ENCODE results near the gene TBX10. TPM values are rescaled to one million over a fixed set of nuclear protein-coding genes. Genes with fewer than 3 reads are reported as not detected.

The TBX10 gene
- total and polyA plus RNA-seq, 2 experiments from 2014 or later, result not detected

DNA sequence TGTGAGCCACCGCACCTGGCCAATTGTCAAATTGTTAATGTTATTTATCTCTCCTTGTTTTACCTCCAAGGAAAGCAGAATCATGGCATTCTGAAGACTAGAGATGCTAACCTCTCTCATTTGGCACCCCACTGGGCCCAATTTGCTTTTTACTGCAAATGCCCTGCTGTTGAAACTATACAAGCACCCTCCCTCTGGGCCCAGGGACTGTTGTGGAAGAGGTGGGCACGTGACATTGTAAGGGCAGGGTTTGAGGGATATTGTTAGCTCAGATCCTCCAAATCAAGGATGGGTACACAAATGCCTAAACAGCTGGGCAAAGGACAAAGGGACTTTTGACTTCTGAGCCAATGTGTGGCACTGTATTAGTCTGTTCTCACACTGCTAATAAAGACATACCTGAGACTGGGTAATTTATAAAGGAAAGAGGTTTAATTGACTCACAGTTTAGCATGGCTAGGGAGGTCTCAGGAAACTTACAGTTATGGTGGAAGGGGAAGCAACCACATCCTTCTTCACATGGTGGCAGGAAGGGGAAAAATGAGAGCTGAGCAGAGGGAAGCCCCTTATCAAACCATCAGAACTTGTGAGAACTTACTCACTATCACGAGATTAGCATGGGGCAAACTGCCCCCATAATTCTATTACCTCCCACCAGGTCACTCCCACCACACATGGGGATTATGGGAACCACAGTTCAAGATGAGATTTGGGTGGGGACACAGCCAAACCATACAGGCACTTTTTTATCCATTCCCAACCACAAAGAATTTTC, 41.3 kb upstream of the TBX10 start:
- Histone ChIP-seq H3K36me3 (ENCODE audit: low read depth) (no peaks in the 10 kb centered on the region), H3K9me2 (ENCODE audit: insufficient read depth) (no peaks in the 10 kb centered on the region), H3K9ac (no peak overlapping the region), H3K79me2 (ENCODE audit: insufficient read depth) (no peaks in the 10 kb centered on the region), H3K27ac (no peak overlapping the region), H3F3A (ENCODE audit: insufficient read depth) (no peaks in the 10 kb centered on the region), H2AFZ (no peak overlapping the region), H3K4me2 (ENCODE audit: unreplicated experiment) (no peak overlapping the region), H4K20me1 (ENCODE audit: insufficient read depth) (no peaks in the 10 kb centered on the region), H3K4me1 (ENCODE audit: insufficient read depth) (no peaks in the 10 kb centered on the region), H3K27me3 (replicated peaks; ENCODE audit: insufficient read depth) (peaks cover 37% of the 10 kb centered on the region), H3K9me3 (ENCODE audit: low read depth) (no peaks in the 10 kb centered on the region), H3K4me3 (no peak overlapping the region)
- TF ChIP-seq EZH2 (IDR thresholded peaks at IDR 0.05; ENCODE audit: insufficient read depth, poor library complexity, severe bottlenecking) (no peak), EZH2phosphoT487 (IDR thresholded peaks at IDR 0.05; ENCODE audit: insufficient read depth, low read depth) (no peak)
- WGBS, 2 experiments (ENCODE audit: low coverage in 1 of 2, low lambda C conversion rate in 2 of 2, missing lambda C conversion rate in 2 of 2), result 34 to 40% methylated on average over 3 of the region's 3 CpGs
- in situ Hi-C loops (cut with MboI), result no loop called here
- DNase-seq, result no peak

DNA sequence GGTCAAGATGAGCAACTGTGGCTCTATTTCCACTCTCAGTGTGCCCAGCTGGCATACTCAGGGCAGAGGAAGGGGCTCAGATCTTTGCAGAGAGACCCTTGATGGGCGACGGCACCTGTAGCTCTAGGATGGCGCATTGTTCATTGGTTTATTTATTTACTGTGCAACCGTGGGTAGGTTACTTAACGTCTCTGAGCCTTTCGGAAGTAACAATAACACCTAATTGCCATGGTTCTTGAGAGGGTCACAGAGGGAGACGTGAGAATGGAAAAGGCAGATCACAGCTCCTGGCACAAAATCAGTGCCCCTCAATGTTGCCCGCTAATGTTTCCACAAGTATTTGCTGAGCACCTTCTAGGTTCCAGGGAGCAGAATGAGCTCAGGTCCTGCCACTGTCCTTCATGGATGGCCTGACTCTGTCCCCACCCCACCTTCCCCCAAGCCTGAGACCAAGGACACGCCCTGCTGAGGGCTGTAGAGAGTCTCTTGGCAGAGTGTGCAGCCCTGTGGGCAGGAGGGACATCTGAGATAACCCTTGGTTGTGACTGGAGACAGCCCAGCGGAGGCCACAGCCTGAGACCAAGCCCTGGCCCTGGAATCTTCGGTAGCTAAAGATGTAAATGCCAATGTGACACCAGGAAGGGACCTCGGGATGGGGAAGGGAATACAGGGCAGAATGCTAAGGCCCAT, 35.6 kb upstream of the TBX10 start:
- no peak overlapping the region for H3K9ac ChIP-seq
- no peaks in the 10 kb centered on the region for H4K20me1 ChIP-seq (ENCODE audit: insufficient read depth)
- H3K9me2 ChIP-seq (ENCODE audit: insufficient read depth), result no peaks in the 10 kb centered on the region
- H3K4me1 ChIP-seq (ENCODE audit: insufficient read depth), result no peaks in the 10 kb centered on the region
- H3K27me3 ChIP-seq (replicated peaks; ENCODE audit: insufficient read depth), result peaks cover 24% of the 10 kb centered on the region
- H3K79me2 ChIP-seq (ENCODE audit: insufficient read depth), result no peaks in the 10 kb centered on the region
- H3K4me3 ChIP-seq, result no peak overlapping the region
- H3K27ac ChIP-seq, result no peak overlapping the region
- no peak overlapping the region for H2AFZ ChIP-seq
- H3K4me2 ChIP-seq (ENCODE audit: unreplicated experiment), result no peak overlapping the region
- TF ChIP-seq EZH2phosphoT487 (IDR thresholded peaks at IDR 0.05; ENCODE audit: insufficient read depth, low read depth), result no peak
- TF ChIP-seq EZH2 (IDR thresholded peaks at IDR 0.05; ENCODE audit: insufficient read depth, poor library complexity, severe bottlenecking), result no peak
- no peak for DNase-seq
- H3F3A ChIP-seq (ENCODE audit: insufficient read depth), result no peaks in the 10 kb centered on the region
- in situ Hi-C loops (cut with MboI), result no loop called here
- H3K36me3 ChIP-seq (ENCODE audit: low read depth), result no peaks in the 10 kb centered on the region
- 67 to 68% methylated on average over 12 of the region's 12 CpGs for WGBS, 2 experiments (ENCODE audit: low coverage in 1 of 2, low lambda C conversion rate in 2 of 2, missing lambda C conversion rate in 2 of 2)
- no peaks in the 10 kb centered on the region for H3K9me3 ChIP-seq (ENCODE audit: low read depth)

DNA sequence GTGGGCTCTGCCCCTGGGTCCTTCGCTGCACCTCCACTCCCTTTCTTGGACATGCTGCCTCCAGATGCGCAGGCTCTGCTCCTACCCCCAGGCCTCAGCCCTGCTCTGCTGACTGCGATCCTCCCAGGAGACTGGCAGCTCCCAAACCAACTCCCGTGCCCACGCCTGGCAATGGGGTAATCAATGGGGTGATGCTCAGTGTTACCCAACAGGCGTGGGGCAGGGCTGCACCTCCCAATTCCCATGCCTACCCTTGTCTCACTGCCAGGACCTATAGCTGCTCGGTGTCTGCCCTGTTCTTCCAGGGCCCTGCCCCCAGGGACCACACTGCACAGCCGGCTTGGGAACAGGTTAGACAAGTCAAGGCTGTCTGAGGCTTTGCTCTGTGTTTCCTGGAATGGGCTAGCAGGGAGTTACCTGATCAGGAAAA, 34.9 kb upstream of the TBX10 start, which contains the start of gene ALDH3B2:
Gene ALDH3B2, minus strand, starts transcription at position 182 of the 430 bp plus-strand sequence. CDS start 7,688 bp downstream, outside the sequence.
- Histone ChIP-seq H3K9me3 (ENCODE audit: low read depth) (no peaks in the 10 kb centered on the region), H3F3A (ENCODE audit: insufficient read depth) (no peaks in the 10 kb centered on the region), H3K27me3 (replicated peaks; ENCODE audit: insufficient read depth) (peaks cover 19% of the 10 kb centered on the region), H3K4me1 (ENCODE audit: insufficient read depth) (no peaks in the 10 kb centered on the region), H3K79me2 (ENCODE audit: insufficient read depth) (no peaks in the 10 kb centered on the region), H3K36me3 (ENCODE audit: low read depth) (no peaks in the 10 kb centered on the region), H3K4me2 (ENCODE audit: unreplicated experiment) (no peak within 1 kb of the TSS), H3K27ac (no peak within 1 kb of the TSS), H3K9ac (no peak within 1 kb of the TSS), H2AFZ (no peak within 1 kb of the TSS), H3K4me3 (no peak within 1 kb of the TSS), H4K20me1 (ENCODE audit: insufficient read depth) (no peaks in the 10 kb centered on the region), H3K9me2 (ENCODE audit: insufficient read depth) (no peaks in the 10 kb centered on the region)
- in situ Hi-C loops (cut with MboI), result no loop called here
- WGBS, 2 experiments (ENCODE audit: low coverage in 1 of 2, low lambda C conversion rate in 2 of 2, missing lambda C conversion rate in 2 of 2), result 29 to 36% methylated on average over 8 of the region's 8 CpGs
- DNase-seq, result no peak
- TF ChIP-seq EZH2 (IDR thresholded peaks at IDR 0.05; ENCODE audit: insufficient read depth, poor library complexity, severe bottlenecking) (no peak), EZH2phosphoT487 (IDR thresholded peaks at IDR 0.05; ENCODE audit: insufficient read depth, low read depth) (no peak)

DNA sequence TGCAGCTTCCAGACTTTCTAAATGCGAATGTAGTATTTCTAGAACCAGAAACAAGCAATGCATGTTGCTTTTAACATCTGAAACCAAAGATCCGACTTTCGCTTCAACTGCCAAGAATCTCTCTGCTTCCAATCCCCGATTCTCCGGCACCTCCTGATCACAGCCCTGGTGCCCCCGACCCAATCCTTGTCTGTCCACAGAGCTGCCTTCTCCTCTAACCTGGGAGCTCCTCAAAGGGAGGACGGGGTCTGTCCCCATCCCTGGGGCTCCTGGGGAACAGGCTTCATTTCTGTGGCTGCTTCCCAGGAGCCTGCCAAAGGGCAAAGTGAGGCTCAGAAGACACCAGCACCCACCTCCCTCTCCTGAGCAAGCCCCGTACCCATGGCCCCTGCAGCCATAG, 34.3 kb upstream of the TBX10 start:
- no peaks in the 10 kb centered on the region for H3K79me2 ChIP-seq (ENCODE audit: insufficient read depth)
- no peak for DNase-seq
- no peaks in the 10 kb centered on the region for H3K4me1 ChIP-seq (ENCODE audit: insufficient read depth)
- no peaks in the 10 kb centered on the region for H3K9me3 ChIP-seq (ENCODE audit: low read depth)
- H3F3A ChIP-seq (ENCODE audit: insufficient read depth), result no peaks in the 10 kb centered on the region
- H3K9me2 ChIP-seq (ENCODE audit: insufficient read depth), result no peaks in the 10 kb centered on the region
- H3K9ac ChIP-seq, result no peak overlapping the region
- H4K20me1 ChIP-seq (ENCODE audit: insufficient read depth), result no peaks in the 10 kb centered on the region
- no peak overlapping the region for H3K27ac ChIP-seq
- no peak for TF ChIP-seq EZH2phosphoT487 (IDR thresholded peaks at IDR 0.05; ENCODE audit: insufficient read depth, low read depth)
- no peak for TF ChIP-seq EZH2 (IDR thresholded peaks at IDR 0.05; ENCODE audit: insufficient read depth, poor library complexity, severe bottlenecking)
- H3K27me3 ChIP-seq (replicated peaks; ENCODE audit: insufficient read depth), result peaks cover 19% of the 10 kb centered on the region
- no peak overlapping the region for H3K4me2 ChIP-seq (ENCODE audit: unreplicated experiment)
- no peak overlapping the region for H3K4me3 ChIP-seq
- H2AFZ ChIP-seq, result no peak overlapping the region
- in situ Hi-C loops (cut with MboI), result no loop called here
- WGBS, 2 experiments (ENCODE audit: low coverage in 1 of 2, low lambda C conversion rate in 2 of 2, missing lambda C conversion rate in 2 of 2), result 18 to 25% methylated on average over 8 of the region's 8 CpGs
- H3K36me3 ChIP-seq (ENCODE audit: low read depth), result no peaks in the 10 kb centered on the region
